ENCODE results near the gene ARVCF. TPM values are rescaled to one million over a fixed set of nuclear protein-coding genes. Genes with fewer than 3 reads are reported as not detected.

Gene ARVCF
- total and polyA plus RNA-seq, 4 donors: 10.0 to 23.4 (median 16.6) TPM

DNA sequence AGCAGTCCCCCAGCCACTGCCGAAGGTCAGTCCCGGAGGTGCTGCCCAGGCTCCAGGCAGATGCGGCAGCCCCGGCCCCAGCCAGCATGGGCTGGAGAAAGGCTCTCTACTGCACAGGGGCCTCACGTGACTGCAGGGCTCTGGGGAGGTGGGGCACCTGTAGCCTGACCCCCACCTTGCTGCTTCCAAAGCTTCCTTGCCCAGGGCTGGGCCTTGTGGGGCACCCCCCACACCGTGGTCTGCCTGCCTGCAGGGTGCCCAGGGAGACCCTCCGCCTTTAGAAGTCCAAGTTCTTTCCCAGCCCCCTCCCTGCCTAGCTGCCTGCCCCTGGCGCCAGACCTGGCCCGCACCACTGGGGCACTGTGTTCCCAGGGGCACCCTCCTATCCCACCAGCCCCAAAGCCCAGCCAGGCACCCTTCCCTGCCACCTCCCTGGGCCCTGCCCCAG lies 46.6 kb downstream of the ARVCF start:
- Histone ChIP-seq H3K27me3 (ENCODE audit: control insufficient read depth in 3 of 3, insufficient read depth in 3 of 3, low read length in 2 of 3) (no peaks in the 10 kb centered on the region), H3K36me3 (ENCODE audit: control insufficient read depth in 4 of 4, insufficient read depth in 4 of 4, low read length in 4 of 4) (peaks cover 0 to 32% (median 2%) of the 10 kb centered on the region in 4 donors)
- no peak for DNase-seq

DNA sequence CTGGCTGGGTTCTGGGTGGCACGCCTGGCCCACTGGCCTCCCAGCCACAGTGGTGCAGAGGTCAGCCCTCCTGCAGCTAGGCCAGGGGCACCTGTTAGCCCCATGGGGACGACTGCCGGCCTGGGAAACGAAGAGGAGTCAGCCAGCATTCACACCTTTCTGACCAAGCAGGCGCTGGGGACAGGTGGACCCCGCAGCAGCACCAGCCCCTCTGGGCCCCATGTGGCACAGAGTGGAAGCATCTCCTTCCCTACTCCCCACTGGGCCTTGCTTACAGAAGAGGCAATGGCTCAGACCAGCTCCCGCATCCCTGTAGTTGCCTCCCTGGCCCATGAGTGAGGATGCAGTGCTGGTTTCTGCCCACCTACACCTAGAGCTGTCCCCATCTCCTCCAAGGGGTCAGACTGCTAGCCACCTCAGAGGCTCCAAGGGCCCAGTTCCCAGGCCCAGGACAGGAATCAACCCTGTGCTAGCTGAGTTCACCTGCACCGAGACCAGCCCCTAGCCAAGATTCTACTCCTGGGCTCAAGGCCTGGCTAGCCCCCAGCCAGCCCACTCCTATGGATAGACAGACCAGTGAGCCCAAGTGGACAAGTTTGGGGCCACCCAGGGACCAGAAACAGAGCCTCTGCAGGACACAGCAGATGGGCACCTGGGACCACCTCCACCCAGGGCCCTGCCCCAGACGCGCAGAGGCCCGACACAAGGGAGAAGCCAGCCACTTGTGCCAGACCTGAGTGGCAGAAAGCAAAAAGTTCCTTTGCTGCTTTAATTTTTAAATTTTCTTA lies 47.3 kb downstream of the ARVCF start:
- no peak for TF ChIP-seq CTCF (IDR thresholded peaks at IDR 0.05; ENCODE audit: control extremely low read depth, extremely low read depth)
- no peak overlapping the region for H3K27ac ChIP-seq (ENCODE audit: low read depth in 1 of 2, low read length in 1 of 2)
- H3K27me3 ChIP-seq (ENCODE audit: control insufficient read depth in 3 of 3, insufficient read depth in 3 of 3, low read length in 2 of 3): no peaks in the 10 kb centered on the region
- H3K4me1 ChIP-seq (ENCODE audit: control insufficient read depth in 5 of 5, insufficient read depth in 5 of 5, low read length in 5 of 5): peaks cover 0 to 8% (median 3%) of the 10 kb centered on the region in 5 donors
- no peak overlapping the region for H3K4me3 ChIP-seq
- DNase-seq (no peak), ATAC-seq (ENCODE audit: insufficient read depth, low FRiP score) (no peak)
- no peak overlapping the region for H3K9ac ChIP-seq (ENCODE audit: insufficient read depth in 1 of 2, low read length in 2 of 2)
- H3K9me3 ChIP-seq (ENCODE audit: control insufficient read depth in 4 of 4, insufficient read depth in 3 of 4, low read length in 3 of 4): no peaks in the 10 kb centered on the region
- H3K36me3 ChIP-seq (ENCODE audit: control insufficient read depth in 4 of 4, insufficient read depth in 4 of 4, low read length in 4 of 4): peaks cover 0 to 39% (median 2%) of the 10 kb centered on the region in 4 donors
- WGBS, 2 donors: 84 to 88% methylated on average over 11 of the region's 11 CpGs

More for the DNA sequence above, 46.6 kb downstream of the ARVCF start:
- Histone ChIP-seq H3K9ac (ENCODE audit: insufficient read depth in 1 of 2, low read length in 2 of 2) (no peak overlapping the region), H3K9me3 (ENCODE audit: control insufficient read depth in 4 of 4, insufficient read depth in 3 of 4, low read length in 3 of 4) (no peaks in the 10 kb centered on the region), H3K27ac (ENCODE audit: low read depth in 1 of 2, low read length in 1 of 2) (no peak overlapping the region), H3K4me3 (no peak overlapping the region), H3K4me1 (ENCODE audit: control insufficient read depth in 5 of 5, insufficient read depth in 5 of 5, low read length in 5 of 5) (peaks cover 0 to 8% (median 3%) of the 10 kb centered on the region in 5 donors)
- no peak for TF ChIP-seq CTCF (IDR thresholded peaks at IDR 0.05; ENCODE audit: control extremely low read depth, extremely low read depth)
- ATAC-seq (ENCODE audit: insufficient read depth, low FRiP score): no peak
- 79 to 80% methylated on average over 9 of the region's 9 CpGs for WGBS, 2 donors

DNA sequence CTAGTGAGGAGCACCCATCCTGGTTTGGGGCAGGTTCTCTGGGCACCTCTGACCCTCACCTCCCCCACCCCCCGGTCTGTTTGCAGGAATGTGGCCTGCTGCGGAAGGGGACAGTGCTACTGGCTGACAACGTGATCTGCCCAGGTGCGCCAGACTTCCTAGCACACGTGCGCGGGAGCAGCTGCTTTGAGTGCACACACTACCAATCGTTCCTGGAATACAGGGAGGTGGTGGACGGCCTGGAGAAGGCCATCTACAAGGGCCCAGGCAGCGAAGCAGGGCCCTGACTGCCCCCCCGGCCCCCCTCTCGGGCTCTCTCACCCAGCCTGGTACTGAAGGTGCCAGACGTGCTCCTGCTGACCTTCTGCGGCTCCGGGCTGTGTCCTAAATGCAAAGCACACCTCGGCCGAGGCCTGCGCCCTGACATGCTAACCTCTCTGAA lies 48.2 kb downstream of the ARVCF start:
- Histone ChIP-seq H3K4me1 (ENCODE audit: control insufficient read depth in 5 of 5, insufficient read depth in 5 of 5, low read length in 5 of 5) (peaks cover 0 to 8% (median 3%) of the 10 kb centered on the region in 5 donors), H3K27me3 (ENCODE audit: control insufficient read depth in 3 of 3, insufficient read depth in 3 of 3, low read length in 2 of 3) (no peaks in the 10 kb centered on the region), H3K4me3 (no peak overlapping the region), H3K27ac (ENCODE audit: low read depth in 1 of 2, low read length in 1 of 2) (no peak overlapping the region), H3K9ac (ENCODE audit: insufficient read depth in 1 of 2, low read length in 2 of 2) (no peak overlapping the region), H3K9me3 (ENCODE audit: control insufficient read depth in 4 of 4, insufficient read depth in 3 of 4, low read length in 3 of 4) (no peaks in the 10 kb centered on the region), H3K36me3 (ENCODE audit: control insufficient read depth in 4 of 4, insufficient read depth in 4 of 4, low read length in 4 of 4) (peaks cover 0 to 47% (median 4%) of the 10 kb centered on the region in 4 donors)
- DNase-seq (no peak), ATAC-seq (ENCODE audit: insufficient read depth, low FRiP score) (no peak)
- no peak for TF ChIP-seq CTCF (IDR thresholded peaks at IDR 0.05; ENCODE audit: control extremely low read depth, extremely low read depth)
- 90 to 92% methylated on average over 18 of the region's 18 CpGs for WGBS, 2 donors

Data from lung (tissue), 12 donors.